Left ventricle myocardium inferior (tissue), 1 donor: ENCODE measurements around the gene PIEZO2. TPM values are rescaled to one million over a fixed set of nuclear protein-coding genes. Genes with fewer than 3 reads are reported as not detected.
"Not testable (repeated sequence)": the region's sequence is repeated elsewhere in the genome, so short reads cannot be mapped to it uniquely, and the experiment has no call there.

Experiments
- DNase-seq: peaks from one replicate; pipeline ENCODE4 v3.0.0-alpha.2; 2020
- H3K27ac ChIP-seq: fragments of 200-600 bp; replicated peaks from 2 replicates; pipeline ENCODE4 v1.8.0; 2021
- H3K27me3 ChIP-seq: fragments of 200-600 bp; 2 replicates; pipeline ENCODE4 v1.8.0; 2021; ENCODE audit warnings: low read depth
- H3K36me3 ChIP-seq: fragments of 200-600 bp; 2 replicates; pipeline ENCODE4 v1.8.0; 2021
- H3K4me1 ChIP-seq: fragments of 200-600 bp; 2 replicates; pipeline ENCODE4 v1.8.0; 2021
- H3K4me3 ChIP-seq: fragments of 200-600 bp; 2 replicates; pipeline ENCODE4 v1.8.0; 2021; ENCODE audit warnings: mild to moderate bottlenecking, moderate library complexity
- H3K9me3 ChIP-seq: fragments of 200-600 bp; replicated peaks from 2 replicates; pipeline ENCODE4 v1.8.0; 2021
- intact Hi-C: fragments of 100-400 bp; cut with micrococcal nuclease; formaldehyde crosslinking; loops from one replicate; pipeline ENCODE4 v1.11.0; 2022
- total RNA-seq: library from RNA; stranded (reverse); fragmentation: NEBNext Ultra II Directional; extraction: Animal tissue kit (Norgen Biotek cat#: 25700); gene quantifications from one replicate; pipeline ENCODE4 v1.2.1, GENCODE V29; 2021
- TF ChIP-seq, protein P1 (sequence below): fragments of 200-600 bp; IDR thresholded peaks from 2 replicates; pipeline ENCODE4 v1.8.0; 2021; ENCODE audit warnings: antibody characterized with exemption, mild to moderate bottlenecking, borderline replicate concordance
- donor health status: DM: no; HTN: yes; CAD: no; lungs with severe emphysema.

PIEZO2 gene
- total RNA-seq, 1 donor from 2014 or later, result 0.33 TPM

DNA sequence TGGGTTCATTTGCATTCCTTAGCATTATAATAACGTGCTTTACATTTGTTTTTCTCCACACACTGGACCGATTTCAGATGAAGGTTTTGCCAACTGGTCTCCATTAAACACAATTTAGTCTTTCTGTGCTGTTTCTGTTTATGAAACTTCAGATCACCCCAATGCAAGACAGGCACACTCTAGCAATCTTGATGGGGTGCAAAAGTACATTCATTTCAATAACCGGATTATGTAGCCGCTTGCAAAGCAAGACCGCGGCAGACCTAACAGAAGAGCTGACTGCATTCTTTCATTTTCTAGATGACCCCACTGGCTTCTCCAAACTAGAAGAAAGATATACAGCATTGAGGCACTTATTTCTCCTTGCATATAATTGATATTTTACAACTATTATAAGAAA, 301.5 kb downstream of the PIEZO2 start:
- Histone ChIP-seq H3K27ac (no peak overlapping the region), H3K36me3 (no peaks in the 10 kb centered on the region), H3K9me3 (no peaks in the 10 kb centered on the region), H3K4me3 (no peak overlapping the region), H3K27me3 (peaks cover 6% of the 10 kb centered on the region), H3K4me1 (peaks cover 5% of the 10 kb centered on the region)
- TF ChIP-seq, protein P1, sequence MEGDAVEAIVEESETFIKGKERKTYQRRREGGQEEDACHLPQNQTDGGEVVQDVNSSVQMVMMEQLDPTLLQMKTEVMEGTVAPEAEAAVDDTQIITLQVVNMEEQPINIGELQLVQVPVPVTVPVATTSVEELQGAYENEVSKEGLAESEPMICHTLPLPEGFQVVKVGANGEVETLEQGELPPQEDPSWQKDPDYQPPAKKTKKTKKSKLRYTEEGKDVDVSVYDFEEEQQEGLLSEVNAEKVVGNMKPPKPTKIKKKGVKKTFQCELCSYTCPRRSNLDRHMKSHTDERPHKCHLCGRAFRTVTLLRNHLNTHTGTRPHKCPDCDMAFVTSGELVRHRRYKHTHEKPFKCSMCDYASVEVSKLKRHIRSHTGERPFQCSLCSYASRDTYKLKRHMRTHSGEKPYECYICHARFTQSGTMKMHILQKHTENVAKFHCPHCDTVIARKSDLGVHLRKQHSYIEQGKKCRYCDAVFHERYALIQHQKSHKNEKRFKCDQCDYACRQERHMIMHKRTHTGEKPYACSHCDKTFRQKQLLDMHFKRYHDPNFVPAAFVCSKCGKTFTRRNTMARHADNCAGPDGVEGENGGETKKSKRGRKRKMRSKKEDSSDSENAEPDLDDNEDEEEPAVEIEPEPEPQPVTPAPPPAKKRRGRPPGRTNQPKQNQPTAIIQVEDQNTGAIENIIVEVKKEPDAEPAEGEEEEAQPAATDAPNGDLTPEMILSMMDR, result no peak
- intact Hi-C loops, result no loop called here
- no peak for DNase-seq

DNA sequence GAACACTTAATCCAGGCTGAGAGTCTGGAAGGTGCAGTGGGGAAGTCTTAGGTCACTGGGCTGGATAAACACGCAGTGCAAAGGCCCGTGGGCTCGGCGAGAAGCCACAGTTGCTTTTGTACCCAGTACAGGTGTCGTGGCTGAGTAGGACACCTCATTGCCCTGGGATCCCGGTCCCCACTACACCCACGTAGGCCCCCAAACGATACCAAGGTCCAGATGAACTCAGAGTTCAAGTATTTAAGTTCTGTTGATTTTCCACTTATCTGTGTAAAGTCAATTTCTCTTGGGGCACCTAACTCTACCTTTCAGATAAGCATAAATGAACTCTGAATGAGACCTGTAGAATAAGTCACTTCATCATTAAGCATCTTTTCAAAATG, 302.0 kb downstream of the PIEZO2 start:
- Histone ChIP-seq H3K4me1 (peaks cover 10% of the 10 kb centered on the region), H3K4me3 (no peak overlapping the region), H3K9me3 (no peaks in the 10 kb centered on the region), H3K27me3 (peaks cover 1% of the 10 kb centered on the region), H3K36me3 (no peaks in the 10 kb centered on the region), H3K27ac (no peak overlapping the region)
- intact Hi-C loops, result no loop called here
- TF ChIP-seq, protein P1, result no peak
- no peak for DNase-seq

DNA sequence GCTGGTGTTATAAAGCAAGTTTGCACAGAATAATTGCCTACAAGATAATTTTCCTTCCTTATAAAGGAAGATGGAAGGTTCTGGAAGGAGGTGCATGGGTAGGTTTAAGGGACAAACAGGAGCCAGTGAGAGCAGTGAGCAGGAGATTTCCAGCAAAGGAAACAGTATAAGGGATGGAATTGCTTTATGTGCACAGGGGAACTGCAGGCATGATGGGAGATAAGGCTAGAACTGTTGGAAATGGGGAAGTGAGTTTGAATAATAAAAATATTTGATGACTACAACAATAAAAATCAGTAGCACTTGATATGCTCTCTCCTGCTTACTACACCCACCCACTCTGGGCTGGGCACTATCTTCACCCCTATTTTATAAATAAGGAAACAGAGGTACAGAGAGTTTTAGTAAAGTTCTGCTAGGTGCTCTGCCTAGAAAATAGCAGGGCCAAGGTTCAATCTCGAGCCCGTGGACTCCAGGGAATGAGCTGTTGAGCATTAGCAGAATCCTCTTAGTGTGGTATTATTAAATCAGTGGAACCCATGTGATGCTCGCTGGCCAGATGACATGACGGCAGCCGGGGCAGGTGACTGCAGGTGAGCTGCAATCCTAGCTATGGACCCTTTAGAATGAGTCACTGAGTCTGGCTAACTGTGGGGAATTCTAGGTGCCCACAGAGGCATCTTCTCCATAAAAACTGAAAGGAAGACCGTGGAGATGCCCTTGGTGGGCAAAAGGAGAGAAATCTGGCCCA, 302.5 kb downstream of the PIEZO2 start:
- H3K4me3 ChIP-seq, result no peak overlapping the region
- H3K27ac ChIP-seq, result no peak overlapping the region
- no peaks in the 10 kb centered on the region for H3K36me3 ChIP-seq
- H3K4me1 ChIP-seq, result peaks cover 14% of the 10 kb centered on the region
- TF ChIP-seq, protein P1, result no peak
- intact Hi-C loops, result no loop called here
- H3K27me3 ChIP-seq, result no peaks in the 10 kb centered on the region
- DNase-seq, result no peak
- H3K9me3 ChIP-seq, result no peaks in the 10 kb centered on the region

DNA sequence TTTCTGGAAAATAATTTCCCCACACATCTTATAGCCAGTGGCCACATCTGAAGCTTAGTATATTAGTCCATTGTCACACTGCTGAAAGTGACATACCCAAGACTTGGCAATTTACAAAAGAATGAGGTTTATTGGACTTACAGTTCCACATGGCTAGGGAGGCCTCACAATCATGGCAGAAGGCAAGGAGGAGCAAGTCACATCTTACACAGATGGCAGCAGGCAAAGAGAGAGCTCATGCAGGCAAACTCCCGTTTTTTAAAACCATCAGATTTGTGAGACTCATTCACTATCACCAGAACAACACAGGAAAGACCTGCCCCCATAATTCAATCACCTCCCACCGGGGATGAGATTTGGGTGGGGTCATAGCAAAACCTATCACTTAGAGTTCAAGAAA, 303.3 kb downstream of the PIEZO2 start:
- H3K4me3 ChIP-seq, DNase-seq, H3K36me3 ChIP-seq, intact Hi-C loops, H3K27ac ChIP-seq, H3K9me3 ChIP-seq, H3K27me3 ChIP-seq: not testable (repeated sequence)
- peaks cover 14% of the 10 kb centered on the region for H3K4me1 ChIP-seq

DNA sequence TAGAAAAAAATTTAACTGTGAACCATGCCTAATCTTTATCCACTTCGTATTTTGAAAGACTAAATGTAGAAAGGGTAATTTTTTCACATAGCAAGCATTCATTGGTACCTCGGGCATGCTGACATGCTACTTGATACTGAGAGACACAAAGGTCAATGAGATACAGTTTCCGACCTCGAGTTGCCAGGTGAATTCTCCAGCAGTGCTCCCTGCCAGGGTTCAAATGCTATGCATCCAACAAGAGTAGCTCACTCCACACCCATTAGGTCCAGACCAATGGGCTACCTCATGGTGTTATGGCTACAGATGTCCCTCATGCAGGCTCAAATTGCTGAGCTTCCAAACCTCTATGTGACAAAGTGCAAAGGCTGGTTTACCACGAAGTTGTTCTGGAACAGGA, 305.8 kb downstream of the PIEZO2 start:
- no peak for DNase-seq
- H3K9me3 ChIP-seq, result no peaks in the 10 kb centered on the region
- H3K27ac ChIP-seq, result no peak overlapping the region
- H3K27me3 ChIP-seq, result no peaks in the 10 kb centered on the region
- peaks cover 14% of the 10 kb centered on the region for H3K4me1 ChIP-seq
- no peak overlapping the region for H3K4me3 ChIP-seq
- intact Hi-C loops, result no loop called here
- TF ChIP-seq, protein P1, result no peak
- no peaks in the 10 kb centered on the region for H3K36me3 ChIP-seq

DNA sequence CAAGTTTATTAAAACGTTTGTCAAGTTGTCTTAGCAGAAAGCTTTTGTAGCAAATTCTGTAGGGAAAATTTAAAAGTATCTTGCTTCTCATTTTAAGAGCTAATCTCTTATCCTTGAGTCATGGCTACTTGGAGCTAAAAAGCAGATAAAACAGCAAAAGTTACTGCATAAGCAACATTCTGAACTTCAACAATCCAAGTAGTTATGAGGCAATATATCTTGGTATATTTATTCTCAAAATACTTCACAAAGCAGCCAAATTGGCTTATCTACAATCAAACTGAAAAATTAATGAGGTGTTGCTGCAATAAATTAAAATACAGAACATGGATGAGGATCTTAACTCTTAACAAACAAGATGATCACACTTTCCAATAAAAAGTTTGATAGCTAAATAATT, 306.5 kb downstream of the PIEZO2 start:
- TF ChIP-seq, protein P1, result no peak
- intact Hi-C loops, result no loop called here
- H3K27ac ChIP-seq, result no peak overlapping the region

More for the DNA sequence above, 306.5 kb downstream of the PIEZO2 start:
- no peaks in the 10 kb centered on the region for H3K27me3 ChIP-seq
- no peak for DNase-seq
- H3K36me3 ChIP-seq, result no peaks in the 10 kb centered on the region
- no peaks in the 10 kb centered on the region for H3K9me3 ChIP-seq
- H3K4me1 ChIP-seq, result peaks cover 14% of the 10 kb centered on the region
- no peak overlapping the region for H3K4me3 ChIP-seq
